SK-N-DZ (cell line): ENCODE results near the gene ACAP2.
"Not testable (repeated sequence)": the region's sequence is repeated elsewhere in the genome, so short reads cannot be mapped to it uniquely, and the experiment has no call there.

ENCODE experiments used
- DNase-seq: peaks from one replicate; pipeline ENCODE4 v3.0.0-alpha.2; 2015; ENCODE audit warnings: low spot score

ACAP2 gene

GRCh38 chr3:195291121-195291520, 151.7 kb downstream of the ACAP2 start:
- no peak for DNase-seq

GRCh38 chr3:195290643-195291042, 152.2 kb downstream of the ACAP2 start:
- DNase-seq: not testable (repeated sequence)

GRCh38 chr3:195286115-195286872, 156.5 kb downstream of the ACAP2 start:
- no peak for DNase-seq

GRCh38 chr3:195285372-195285771, 157.4 kb downstream of the ACAP2 start:
- DNase-seq: no peak

DNA sequence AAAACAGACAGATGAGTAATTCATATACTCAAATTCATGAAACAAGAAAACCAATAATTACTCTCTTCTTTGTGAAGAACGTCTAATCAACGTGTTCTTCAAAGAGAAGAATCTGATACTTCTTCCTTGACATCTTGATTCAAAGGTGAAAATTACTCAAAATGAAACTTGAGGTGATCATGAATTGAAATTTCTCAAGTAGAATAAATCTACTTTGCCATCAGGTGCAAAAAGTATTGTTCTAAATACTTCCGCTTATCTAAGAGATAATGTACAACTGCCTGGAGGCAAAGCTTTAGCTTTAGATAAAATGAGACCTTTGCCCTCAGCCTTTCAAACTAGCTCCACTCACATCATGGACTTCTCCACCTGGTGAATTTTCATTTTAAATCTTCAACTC, 158.0 kb downstream of the ACAP2 start:
- DNase-seq: no peak

GRCh38 chr3:195282961-195283360, 159.9 kb downstream of the ACAP2 start:
- no peak for DNase-seq

DNA sequence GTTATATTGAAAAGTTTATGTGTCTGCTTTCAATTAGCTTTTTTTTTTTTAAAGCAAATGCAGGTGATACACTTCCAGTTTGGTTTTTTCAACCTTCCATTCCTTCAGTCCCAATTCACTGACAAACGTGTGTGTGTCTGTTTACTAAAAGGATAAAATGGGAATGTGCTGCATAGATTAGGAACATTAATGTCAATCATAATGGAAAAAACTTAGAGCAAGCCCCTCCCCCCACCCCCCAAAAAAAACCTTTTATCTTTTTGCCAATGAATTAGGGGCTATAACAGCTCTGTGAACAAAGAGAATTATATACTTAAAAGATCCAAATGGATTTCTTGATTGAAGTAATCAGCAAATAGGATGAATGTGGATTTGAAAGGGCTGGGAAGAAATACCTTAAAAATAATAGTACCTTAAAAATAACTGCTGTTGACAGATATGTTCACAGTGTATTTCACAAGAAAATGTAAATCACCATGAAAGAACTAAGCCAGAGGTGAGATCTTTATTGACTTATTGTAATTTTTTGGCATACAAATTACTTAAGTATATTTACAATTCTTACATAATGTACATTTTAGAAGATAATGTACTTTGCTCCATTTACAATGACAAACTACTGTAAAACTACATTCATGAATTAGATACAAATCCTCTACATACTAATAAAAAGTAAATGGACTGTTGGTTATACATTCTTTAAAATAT, 168.4 kb downstream of the ACAP2 start:
- DNase-seq: no peak

GRCh38 chr3:195271410-195272243, 171.2 kb downstream of the ACAP2 start:
- peak; percentile 87 for DNase-seq

DNA sequence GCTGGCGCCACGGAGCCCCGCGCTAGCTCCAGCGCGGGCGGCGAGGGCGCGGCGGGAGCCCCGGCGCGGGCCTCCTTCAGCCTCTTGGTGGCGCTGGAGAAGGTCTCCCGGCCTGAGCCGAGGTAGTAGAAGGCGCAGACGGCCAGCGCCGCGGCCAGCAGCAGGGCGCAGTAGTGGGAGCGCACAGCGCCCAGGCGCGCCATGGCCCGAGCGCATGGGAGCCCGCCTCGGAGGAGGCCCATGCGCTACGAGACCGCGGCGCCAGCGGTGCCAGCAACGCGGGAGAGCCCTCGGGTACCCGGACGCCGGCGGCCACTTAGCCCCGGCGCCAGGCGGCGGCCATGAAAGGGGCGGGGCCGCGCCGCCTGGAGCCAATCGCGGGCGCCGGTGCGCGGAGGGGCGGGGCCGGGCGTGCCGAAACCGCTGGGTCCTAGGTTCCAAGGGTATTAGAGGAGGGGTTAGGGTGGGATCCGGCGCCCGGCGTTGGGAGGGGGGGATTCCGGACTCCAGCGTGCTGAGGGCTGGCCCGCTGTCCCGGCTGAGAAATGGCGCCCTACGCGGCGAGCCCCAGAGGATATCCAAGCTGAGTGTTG, 171.9 kb downstream of the ACAP2 start, which contains the start of gene XXYLT1:
XXYLT1 (minus strand) TSS at position 343 of the 593 bp plus-strand sequence; CDS start at position 242, 101 bp downstream.
- peak; percentile 92 for DNase-seq

DNA sequence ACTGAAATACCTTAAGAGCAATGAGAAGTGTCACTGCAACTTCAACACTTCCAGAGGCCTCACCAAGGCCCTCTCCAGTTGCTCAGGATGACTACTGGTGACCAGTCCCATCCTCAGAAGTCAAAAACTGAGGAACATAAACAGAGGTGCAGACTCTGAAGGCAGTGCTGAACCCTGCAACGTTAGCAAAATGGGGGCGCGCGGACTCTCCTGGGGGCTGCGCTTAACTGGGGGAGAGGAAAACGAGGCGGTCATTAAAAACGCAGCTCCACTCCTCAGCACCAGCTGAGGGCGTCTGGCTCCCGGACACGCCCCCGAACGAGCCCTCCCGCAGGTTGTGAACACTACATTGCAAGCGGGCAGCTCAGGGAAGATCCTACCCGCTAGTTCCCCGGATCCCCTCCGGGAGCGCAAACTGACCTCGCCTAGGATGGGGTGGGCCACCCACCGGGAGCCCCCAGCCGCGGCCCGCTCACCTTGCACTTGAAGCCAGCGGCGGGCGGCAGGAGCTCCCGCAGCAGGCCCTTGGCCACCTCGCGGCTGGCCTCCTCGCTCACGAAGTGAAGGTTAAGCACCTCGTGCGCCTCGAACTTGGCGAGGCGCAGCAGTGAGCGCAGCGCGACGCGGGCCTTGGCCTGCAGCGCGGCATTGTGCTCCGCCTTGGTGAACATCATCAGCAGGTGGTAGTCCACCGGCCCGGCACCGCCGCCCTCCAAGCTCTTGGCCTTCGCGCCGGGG, 172.6 kb downstream of the ACAP2 start:
- peak; percentile 72 for DNase-seq

DNA sequence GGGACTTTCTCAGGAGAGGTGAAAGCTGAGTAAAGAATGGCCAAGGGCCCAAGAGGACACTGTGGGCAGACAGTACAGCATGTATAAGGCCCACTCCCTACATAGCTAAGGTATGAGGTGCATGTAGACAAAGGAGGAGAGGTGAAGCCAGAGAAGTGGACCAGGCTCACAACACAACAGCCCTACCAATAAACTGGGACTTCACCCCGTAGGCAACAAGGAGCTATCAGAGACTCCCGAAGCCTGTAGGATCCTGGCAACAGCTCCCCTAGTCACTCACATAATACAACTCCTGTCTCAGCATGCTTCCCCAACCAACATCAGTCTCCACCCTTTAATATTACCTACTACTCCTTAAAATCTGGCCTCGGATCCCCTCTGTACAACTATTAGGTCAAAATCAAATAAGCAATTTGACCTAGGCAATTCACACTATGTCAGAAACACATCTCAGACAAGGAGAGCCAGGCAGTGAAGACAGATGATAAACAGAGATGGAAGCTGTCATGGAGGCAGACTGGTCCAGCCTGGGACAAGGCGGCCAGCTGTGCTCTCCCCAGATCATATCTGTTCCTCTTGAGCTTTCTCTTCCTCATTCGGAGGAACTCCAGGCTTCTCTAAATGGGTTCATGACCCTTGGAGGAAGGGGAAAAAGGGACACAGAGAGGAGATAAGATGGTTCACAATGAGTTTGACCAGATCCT, 173.3 kb downstream of the ACAP2 start:
- DNase-seq: peak; percentile 93

DNA sequence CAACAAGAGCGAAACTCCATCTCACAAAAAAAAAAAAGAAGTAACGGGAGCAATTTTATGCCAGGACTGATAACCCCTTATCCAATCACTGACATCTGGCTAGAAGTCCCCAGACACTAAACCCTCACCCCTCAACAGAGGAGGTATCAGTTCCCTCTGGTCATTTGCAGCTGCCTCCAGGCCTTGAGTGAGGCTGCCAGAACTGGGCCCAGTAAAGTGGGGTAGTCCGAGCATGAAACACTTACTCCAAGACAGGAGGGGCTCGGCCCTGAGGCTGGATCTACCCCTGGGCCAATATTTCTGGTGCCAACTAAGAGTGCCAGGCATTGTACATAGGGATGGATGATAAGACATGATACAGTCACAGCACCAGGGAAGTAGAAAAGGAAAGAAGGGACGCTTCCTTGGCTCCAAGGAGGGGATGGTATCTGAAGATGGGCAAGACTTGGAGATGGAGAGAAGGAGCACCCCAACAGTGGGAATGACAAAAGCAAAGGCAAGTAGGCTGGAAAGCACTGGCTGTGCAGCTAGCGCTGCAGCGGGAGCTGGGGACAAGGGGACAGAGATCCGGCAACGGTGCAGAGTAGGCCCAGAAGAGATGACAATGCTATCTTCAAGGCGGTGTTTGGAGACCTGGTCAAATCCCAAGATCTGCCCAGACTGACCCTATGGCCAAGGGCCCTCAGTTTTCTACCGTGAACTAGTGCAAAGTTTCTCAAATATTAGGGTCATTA, 174.1 kb downstream of the ACAP2 start:
- DNase-seq: no peak

DNA sequence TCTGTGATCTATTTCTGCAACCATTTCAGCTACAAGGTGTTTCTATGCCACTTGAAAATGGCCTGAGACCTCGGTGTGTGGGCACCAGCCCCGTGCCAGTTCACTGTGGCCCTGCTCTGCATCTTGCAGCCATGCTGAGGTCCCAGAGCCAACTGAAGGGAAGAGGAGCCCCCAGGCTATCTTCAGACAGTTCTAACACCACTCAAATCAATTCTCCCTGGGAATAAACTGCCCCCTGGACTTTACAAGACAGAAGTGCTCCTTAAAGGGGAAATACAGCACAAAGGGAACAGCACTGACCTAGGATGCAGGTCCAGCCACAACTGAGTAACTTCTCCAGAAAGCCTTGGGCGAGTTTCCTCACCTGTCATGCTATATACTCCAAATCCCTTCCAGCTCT, 175.7 kb downstream of the ACAP2 start:
- no peak for DNase-seq

GRCh38 chr3:195266428-195266827, 176.4 kb downstream of the ACAP2 start:
- DNase-seq: no peak

DNA sequence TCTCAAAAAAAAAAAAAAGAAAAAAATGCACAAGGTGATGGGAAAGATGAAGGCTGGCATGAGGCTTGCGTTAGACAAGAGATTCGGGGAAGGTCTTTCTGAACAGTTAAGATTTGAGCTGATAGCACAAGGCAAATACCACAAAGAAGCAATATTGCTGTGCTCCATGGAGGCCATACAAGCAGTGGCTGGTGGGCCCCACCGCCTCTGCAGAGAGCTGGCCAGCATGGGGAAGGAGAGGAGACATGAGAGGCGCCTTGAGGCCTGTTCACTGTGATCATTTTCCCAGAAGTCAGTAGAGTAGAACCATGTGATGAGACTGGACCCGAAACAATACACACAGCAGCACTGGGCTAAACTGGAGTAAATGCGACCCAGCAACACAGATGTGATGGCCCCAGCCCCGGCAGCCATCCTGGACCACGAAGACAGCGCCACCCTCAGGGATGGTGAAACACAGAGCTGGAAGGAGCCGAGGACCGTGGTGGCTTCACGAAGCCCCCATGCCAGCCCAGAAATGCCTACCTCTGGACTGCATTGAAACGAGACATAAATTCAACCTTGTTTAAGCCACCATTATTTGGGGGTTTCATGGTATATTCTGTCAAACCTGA, 177.3 kb downstream of the ACAP2 start:
- DNase-seq: no peak

GRCh38 chr3:195263925-195264600, 178.8 kb downstream of the ACAP2 start:
- DNase-seq: no peak

- no peak for DNase-seq
Measured at GRCh38 chr3:195263193-195263924, 179.5 kb downstream of the ACAP2 start.

- no peak for DNase-seq
Measured at GRCh38 chr3:195261925-195262324, 180.9 kb downstream of the ACAP2 start.
